ENCODE results near the gene UNKL.

UNKL gene, protein sequence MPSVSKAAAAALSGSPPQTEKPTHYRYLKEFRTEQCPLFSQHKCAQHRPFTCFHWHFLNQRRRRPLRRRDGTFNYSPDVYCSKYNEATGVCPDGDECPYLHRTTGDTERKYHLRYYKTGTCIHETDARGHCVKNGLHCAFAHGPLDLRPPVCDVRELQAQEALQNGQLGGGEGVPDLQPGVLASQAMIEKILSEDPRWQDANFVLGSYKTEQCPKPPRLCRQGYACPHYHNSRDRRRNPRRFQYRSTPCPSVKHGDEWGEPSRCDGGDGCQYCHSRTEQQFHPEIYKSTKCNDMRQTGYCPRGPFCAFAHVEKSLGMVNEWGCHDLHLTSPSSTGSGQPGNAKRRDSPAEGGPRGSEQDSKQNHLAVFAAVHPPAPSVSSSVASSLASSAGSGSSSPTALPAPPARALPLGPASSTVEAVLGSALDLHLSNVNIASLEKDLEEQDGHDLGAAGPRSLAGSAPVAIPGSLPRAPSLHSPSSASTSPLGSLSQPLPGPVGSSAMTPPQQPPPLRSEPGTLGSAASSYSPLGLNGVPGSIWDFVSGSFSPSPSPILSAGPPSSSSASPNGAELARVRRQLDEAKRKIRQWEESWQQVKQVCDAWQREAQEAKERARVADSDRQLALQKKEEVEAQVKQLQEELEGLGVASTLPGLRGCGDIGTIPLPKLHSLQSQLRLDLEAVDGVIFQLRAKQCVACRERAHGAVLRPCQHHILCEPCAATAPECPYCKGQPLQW

GRCh38 chr16:1414532-1415260, at the start of gene UNKL:
UNKL (minus strand) TSS chr16:1414704; CDS start chr16:1414691, 13 bp downstream.
- Histone ChIP-seq H2AFZ (ENCODE audit: low read length) (no peak within 1 kb of the TSS), H3K79me2 (ENCODE audit: insufficient read depth, low read length) (peaks cover 4% of the 10 kb centered on the region), H3K9ac (ENCODE audit: low read length) (peak within 1 kb of the TSS; percentile 83), H3F3A (ENCODE audit: insufficient read depth, low read length) (peaks cover 6% of the 10 kb centered on the region), H3K4me2 (ENCODE audit: low read length) (peak within 1 kb of the TSS; percentile 69), H3K27ac (ENCODE audit: low read depth, low read length, poor library complexity, severe bottlenecking) (peak within 1 kb of the TSS; percentile 28), H3K4me3 (ENCODE audit: low read depth, low read length, poor library complexity, severe bottlenecking) (peak within 1 kb of the TSS; percentile 88), H3K4me1 (ENCODE audit: insufficient read depth, low read length, severe bottlenecking) (peaks cover 18% of the 10 kb centered on the region), H3K9me3 (ENCODE audit: low read length) (no peaks in the 10 kb centered on the region), H3K27me3 (ENCODE audit: insufficient read depth, low read length) (no peaks in the 10 kb centered on the region), H3K36me3 (ENCODE audit: insufficient read depth, low read length) (peaks cover 17% of the 10 kb centered on the region), H3K9me2 (ENCODE audit: low read depth, low read length) (no peaks in the 10 kb centered on the region), H4K20me1 (ENCODE audit: insufficient read depth, low read length) (no peaks in the 10 kb centered on the region)
- TF ChIP-seq CTCF (IDR thresholded peaks at IDR 0.05; ENCODE audit: low read length) = no peak
- TF ChIP-seq EZH2 (IDR thresholded peaks at IDR 0.05; ENCODE audit: borderline replicate concordance, low read length) = no peak

DNA sequence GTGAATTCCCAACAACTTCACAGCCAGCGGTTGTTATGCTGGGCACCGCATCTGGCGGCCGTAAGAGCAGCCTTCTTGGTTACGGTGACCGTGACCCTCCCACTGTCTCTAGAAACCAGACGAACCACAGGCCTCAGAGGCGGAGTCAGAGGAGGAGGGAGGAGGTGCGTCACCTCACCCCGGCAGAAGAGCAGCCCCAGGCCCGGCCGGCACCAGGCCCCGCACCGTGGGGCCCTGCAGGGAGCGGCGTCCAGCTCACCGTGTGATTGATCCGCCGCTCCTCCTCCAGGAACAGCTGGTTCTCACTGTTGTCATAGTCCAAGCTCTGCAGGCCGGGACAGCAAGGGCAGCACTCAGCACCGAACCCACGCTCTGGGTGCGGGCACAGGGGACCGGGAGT, 46.6 kb upstream of the UNKL start:
- TF ChIP-seq CTCF (IDR thresholded peaks at IDR 0.05; ENCODE audit: low read length) (no peak), EZH2 (IDR thresholded peaks at IDR 0.05; ENCODE audit: borderline replicate concordance, low read length) (no peak)
- Histone ChIP-seq H3K27me3 (ENCODE audit: insufficient read depth, low read length) (no peaks in the 10 kb centered on the region), H3K27ac (ENCODE audit: low read depth, low read length, poor library complexity, severe bottlenecking) (no peak overlapping the region), H3K36me3 (ENCODE audit: insufficient read depth, low read length) (peaks cover 15% of the 10 kb centered on the region), H3K9ac (ENCODE audit: low read length) (no peak overlapping the region), H3K79me2 (ENCODE audit: insufficient read depth, low read length) (no peaks in the 10 kb centered on the region), H4K20me1 (ENCODE audit: insufficient read depth, low read length) (no peaks in the 10 kb centered on the region), H3K9me2 (ENCODE audit: low read depth, low read length) (no peaks in the 10 kb centered on the region), H3K4me2 (ENCODE audit: low read length) (no peak overlapping the region), H2AFZ (ENCODE audit: low read length) (no peak overlapping the region), H3K4me3 (ENCODE audit: low read depth, low read length, poor library complexity, severe bottlenecking) (no peak overlapping the region), H3K9me3 (ENCODE audit: low read length) (no peaks in the 10 kb centered on the region), H3K4me1 (ENCODE audit: insufficient read depth, low read length, severe bottlenecking) (no peaks in the 10 kb centered on the region), H3F3A (ENCODE audit: insufficient read depth, low read length) (no peaks in the 10 kb centered on the region)

- H3K9me2 ChIP-seq (ENCODE audit: low read depth, low read length) = no peaks in the 10 kb centered on the region
- peaks cover 15% of the 10 kb centered on the region for H3K36me3 ChIP-seq (ENCODE audit: insufficient read depth, low read length)
- H3K9ac ChIP-seq (ENCODE audit: low read length) = no peak overlapping the region
- no peak overlapping the region for H3K4me2 ChIP-seq (ENCODE audit: low read length)
- no peaks in the 10 kb centered on the region for H3F3A ChIP-seq (ENCODE audit: insufficient read depth, low read length)
- H4K20me1 ChIP-seq (ENCODE audit: insufficient read depth, low read length) = no peaks in the 10 kb centered on the region
- TF ChIP-seq CTCF (IDR thresholded peaks at IDR 0.05; ENCODE audit: low read length) (no peak), EZH2 (IDR thresholded peaks at IDR 0.05; ENCODE audit: borderline replicate concordance, low read length) (no peak)
- H3K9me3 ChIP-seq (ENCODE audit: low read length) = no peaks in the 10 kb centered on the region
- H3K4me3 ChIP-seq (ENCODE audit: low read depth, low read length, poor library complexity, severe bottlenecking) = no peak overlapping the region
- H3K27me3 ChIP-seq (ENCODE audit: insufficient read depth, low read length) = no peaks in the 10 kb centered on the region
- no peak overlapping the region for H3K27ac ChIP-seq (ENCODE audit: low read depth, low read length, poor library complexity, severe bottlenecking)
- no peaks in the 10 kb centered on the region for H3K79me2 ChIP-seq (ENCODE audit: insufficient read depth, low read length)
- H2AFZ ChIP-seq (ENCODE audit: low read length) = no peak overlapping the region
- H3K4me1 ChIP-seq (ENCODE audit: insufficient read depth, low read length, severe bottlenecking) = no peaks in the 10 kb centered on the region
Observed at GRCh38 chr16:1460602-1461138, 46.2 kb upstream of the UNKL start.

Data from OCI-LY1 (cell line).